A673 (cell line): ENCODE measurements around the gene TNS3.

ENCODE experiments used
- EZH2 ChIP-seq: fragments of 200-600 bp; sonication (generic); IDR thresholded peaks from 2 replicates; pipeline ENCODE4 v1.6.1; 2017; ENCODE audit warnings: borderline replicate concordance, low read depth, mild to moderate bottlenecking, mixed read lengths, antibody characterized with exemption, low read length; ENCODE audit not compliant: poor library complexity, severe bottlenecking
- TF ChIP-seq, protein P1 (sequence below): fragments of 300-800, 200-600 bp; sonication (generic); conservative IDR thresholded peaks from 2 replicates; pipeline ENCODE4 v1.5.1; 2017; ENCODE audit warnings: low read depth, mild to moderate bottlenecking, antibody characterized with exemption, low read length, moderate library complexity, mixed read lengths

DNA sequence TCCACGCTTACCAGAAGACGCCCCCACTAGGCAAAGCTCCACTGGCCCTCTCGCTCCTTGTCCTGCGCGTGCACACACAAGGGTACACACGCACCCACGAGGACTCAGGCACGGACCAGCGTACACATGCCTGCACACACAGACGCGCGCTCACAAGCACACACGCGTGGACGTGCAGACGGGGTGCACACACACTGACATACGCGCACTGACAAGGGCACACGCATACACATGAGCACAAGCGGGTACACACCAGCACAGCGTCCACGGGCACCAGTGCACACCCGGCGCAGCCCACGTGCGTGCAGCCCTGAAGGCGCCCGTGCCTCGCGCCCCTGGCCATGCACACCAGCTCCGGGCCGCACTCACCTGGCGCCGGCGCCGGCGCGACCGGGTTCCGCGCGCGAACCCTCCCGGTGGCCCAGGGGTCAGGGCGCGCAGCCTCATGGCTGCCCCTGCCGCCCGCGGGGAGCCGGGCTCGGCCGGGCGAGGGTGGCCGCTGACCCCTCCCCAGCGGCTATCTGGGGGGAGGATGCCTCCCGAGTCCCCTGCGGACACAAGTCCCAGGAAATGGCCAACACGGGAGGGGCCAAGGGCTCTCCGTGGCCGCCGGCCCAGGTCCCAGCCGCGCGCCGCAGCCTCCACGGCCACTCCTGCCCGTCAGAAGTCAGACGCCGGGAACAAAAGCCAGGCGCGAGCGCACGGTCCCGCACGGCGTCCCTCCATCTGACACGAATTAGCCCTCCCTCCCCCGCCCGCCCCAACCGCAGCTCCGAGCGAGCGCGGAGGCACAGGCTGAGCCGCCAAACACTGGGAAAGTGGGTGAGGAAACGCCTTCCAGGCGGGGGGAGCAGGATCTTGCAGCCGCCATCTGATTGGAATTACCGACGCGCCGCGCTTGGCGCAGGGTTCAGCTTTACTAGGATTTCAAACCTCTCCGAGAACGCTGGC, 45.0 kb downstream of the TNS3 start:
- TF ChIP-seq, protein P1, sequence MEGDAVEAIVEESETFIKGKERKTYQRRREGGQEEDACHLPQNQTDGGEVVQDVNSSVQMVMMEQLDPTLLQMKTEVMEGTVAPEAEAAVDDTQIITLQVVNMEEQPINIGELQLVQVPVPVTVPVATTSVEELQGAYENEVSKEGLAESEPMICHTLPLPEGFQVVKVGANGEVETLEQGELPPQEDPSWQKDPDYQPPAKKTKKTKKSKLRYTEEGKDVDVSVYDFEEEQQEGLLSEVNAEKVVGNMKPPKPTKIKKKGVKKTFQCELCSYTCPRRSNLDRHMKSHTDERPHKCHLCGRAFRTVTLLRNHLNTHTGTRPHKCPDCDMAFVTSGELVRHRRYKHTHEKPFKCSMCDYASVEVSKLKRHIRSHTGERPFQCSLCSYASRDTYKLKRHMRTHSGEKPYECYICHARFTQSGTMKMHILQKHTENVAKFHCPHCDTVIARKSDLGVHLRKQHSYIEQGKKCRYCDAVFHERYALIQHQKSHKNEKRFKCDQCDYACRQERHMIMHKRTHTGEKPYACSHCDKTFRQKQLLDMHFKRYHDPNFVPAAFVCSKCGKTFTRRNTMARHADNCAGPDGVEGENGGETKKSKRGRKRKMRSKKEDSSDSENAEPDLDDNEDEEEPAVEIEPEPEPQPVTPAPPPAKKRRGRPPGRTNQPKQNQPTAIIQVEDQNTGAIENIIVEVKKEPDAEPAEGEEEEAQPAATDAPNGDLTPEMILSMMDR: no peak
- TF ChIP-seq EZH2: no peak
